ENCODE measurements around the gene IGSF23.

DNA sequence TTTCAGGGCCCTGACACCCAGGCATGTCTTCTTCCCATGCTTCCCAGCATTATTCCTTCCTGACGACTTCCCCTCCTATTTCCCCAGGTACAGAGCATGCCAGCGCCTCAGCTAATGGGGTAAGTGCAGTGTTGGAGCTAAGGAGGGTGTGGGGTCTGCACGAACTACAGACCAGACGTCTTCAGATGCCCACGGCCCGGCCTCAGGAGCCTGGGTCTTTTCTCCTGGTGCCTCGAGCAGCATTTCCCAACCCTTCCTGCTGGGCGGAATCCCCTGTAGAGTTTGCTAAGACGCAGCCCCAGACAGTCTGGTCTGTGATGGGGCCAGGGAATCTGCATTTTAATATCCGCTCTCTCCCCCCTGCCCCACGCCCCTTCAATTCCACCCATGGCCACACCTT is 47.8 kb downstream of the IGSF23 start:
- TF ChIP-seq FOXA1 (IDR thresholded peaks at IDR 0.05) (no peak), YY1 (IDR thresholded peaks at IDR 0.05) (no peak), HNF4A (conservative IDR thresholded peaks at IDR 0.05) (no peak), NR2F2 (IDR thresholded peaks at IDR 0.05) (no peak), GABPA (IDR thresholded peaks at IDR 0.05 in 1 of 2, conservative IDR thresholded peaks at IDR 0.05 in 1 of 2) (no peak)
- TF ChIP-seq, protein P1, sequence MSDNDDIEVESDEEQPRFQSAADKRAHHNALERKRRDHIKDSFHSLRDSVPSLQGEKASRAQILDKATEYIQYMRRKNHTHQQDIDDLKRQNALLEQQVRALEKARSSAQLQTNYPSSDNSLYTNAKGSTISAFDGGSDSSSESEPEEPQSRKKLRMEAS (IDR thresholded peaks at IDR 0.05): no peak
- TF ChIP-seq, protein P2, sequence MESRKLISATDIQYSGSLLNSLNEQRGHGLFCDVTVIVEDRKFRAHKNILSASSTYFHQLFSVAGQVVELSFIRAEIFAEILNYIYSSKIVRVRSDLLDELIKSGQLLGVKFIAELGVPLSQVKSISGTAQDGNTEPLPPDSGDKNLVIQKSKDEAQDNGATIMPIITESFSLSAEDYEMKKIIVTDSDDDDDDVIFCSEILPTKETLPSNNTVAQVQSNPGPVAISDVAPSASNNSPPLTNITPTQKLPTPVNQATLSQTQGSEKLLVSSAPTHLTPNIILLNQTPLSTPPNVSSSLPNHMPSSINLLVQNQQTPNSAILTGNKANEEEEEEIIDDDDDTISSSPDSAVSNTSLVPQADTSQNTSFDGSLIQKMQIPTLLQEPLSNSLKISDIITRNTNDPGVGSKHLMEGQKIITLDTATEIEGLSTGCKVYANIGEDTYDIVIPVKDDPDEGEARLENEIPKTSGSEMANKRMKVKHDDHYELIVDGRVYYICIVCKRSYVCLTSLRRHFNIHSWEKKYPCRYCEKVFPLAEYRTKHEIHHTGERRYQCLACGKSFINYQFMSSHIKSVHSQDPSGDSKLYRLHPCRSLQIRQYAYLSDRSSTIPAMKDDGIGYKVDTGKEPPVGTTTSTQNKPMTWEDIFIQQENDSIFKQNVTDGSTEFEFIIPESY (IDR thresholded peaks at IDR 0.05): no peak
- TF ChIP-seq, protein P3, sequence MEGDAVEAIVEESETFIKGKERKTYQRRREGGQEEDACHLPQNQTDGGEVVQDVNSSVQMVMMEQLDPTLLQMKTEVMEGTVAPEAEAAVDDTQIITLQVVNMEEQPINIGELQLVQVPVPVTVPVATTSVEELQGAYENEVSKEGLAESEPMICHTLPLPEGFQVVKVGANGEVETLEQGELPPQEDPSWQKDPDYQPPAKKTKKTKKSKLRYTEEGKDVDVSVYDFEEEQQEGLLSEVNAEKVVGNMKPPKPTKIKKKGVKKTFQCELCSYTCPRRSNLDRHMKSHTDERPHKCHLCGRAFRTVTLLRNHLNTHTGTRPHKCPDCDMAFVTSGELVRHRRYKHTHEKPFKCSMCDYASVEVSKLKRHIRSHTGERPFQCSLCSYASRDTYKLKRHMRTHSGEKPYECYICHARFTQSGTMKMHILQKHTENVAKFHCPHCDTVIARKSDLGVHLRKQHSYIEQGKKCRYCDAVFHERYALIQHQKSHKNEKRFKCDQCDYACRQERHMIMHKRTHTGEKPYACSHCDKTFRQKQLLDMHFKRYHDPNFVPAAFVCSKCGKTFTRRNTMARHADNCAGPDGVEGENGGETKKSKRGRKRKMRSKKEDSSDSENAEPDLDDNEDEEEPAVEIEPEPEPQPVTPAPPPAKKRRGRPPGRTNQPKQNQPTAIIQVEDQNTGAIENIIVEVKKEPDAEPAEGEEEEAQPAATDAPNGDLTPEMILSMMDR (IDR thresholded peaks at IDR 0.05; ENCODE audit: low read depth, low read length, missing input control): no peak
- TF ChIP-seq, protein P4, sequence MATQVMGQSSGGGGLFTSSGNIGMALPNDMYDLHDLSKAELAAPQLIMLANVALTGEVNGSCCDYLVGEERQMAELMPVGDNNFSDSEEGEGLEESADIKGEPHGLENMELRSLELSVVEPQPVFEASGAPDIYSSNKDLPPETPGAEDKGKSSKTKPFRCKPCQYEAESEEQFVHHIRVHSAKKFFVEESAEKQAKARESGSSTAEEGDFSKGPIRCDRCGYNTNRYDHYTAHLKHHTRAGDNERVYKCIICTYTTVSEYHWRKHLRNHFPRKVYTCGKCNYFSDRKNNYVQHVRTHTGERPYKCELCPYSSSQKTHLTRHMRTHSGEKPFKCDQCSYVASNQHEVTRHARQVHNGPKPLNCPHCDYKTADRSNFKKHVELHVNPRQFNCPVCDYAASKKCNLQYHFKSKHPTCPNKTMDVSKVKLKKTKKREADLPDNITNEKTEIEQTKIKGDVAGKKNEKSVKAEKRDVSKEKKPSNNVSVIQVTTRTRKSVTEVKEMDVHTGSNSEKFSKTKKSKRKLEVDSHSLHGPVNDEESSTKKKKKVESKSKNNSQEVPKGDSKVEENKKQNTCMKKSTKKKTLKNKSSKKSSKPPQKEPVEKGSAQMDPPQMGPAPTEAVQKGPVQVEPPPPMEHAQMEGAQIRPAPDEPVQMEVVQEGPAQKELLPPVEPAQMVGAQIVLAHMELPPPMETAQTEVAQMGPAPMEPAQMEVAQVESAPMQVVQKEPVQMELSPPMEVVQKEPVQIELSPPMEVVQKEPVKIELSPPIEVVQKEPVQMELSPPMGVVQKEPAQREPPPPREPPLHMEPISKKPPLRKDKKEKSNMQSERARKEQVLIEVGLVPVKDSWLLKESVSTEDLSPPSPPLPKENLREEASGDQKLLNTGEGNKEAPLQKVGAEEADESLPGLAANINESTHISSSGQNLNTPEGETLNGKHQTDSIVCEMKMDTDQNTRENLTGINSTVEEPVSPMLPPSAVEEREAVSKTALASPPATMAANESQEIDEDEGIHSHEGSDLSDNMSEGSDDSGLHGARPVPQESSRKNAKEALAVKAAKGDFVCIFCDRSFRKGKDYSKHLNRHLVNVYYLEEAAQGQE (IDR thresholded peaks at IDR 0.05): no peak

Data from liver (tissue), 3 donors.